ELF-1 (cell line): ENCODE results near the gene TRAIP.

Experiments
- DNase-seq: peaks from one replicate; pipeline ENCODE4 v3.0.0-alpha.2; 2016; ENCODE audit warnings: low read depth, low spot score

The TRAIP gene

DNA sequence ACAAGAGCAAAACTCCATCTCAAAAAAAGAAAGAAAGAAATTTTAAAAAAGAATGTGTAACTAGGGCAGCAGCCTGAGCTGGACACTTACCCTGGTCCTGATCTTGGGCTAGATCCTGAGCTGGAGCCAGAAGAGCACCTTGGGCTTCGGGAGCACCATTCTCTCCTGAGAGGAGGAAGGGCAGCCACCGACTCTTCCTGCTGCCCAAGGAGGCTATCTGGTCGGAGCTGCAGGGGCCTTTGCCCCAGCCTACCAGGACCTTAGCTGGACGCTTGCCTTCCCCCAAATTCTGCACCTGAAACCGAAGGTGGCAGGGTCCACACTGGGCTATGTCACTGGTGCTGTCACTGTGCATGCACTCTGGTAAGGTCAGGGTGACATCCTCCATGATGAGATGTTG lies 20.2 kb upstream of the TRAIP start:
- no peak for DNase-seq

DNA sequence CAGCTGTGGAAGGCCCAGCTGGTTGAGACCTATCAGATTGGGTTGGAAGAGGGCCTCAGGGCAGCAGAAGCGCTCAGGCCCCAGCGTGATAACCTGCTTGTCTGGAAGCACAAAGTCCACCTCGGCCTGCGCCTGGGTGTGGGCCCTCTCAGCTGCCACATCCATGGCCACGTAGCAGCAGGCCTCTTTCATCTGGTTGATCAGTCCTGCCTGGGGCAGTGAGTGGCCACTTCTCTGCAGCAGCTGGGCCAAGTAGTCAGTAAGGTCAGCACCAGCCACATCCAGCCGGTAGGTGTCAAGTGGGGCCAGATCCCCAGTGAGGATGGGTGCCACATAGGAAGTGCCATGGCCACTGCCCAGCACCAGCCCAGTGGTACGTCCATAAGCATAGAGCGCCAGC lies 17.3 kb upstream of the TRAIP start:
- peak; percentile 37 for DNase-seq

DNA sequence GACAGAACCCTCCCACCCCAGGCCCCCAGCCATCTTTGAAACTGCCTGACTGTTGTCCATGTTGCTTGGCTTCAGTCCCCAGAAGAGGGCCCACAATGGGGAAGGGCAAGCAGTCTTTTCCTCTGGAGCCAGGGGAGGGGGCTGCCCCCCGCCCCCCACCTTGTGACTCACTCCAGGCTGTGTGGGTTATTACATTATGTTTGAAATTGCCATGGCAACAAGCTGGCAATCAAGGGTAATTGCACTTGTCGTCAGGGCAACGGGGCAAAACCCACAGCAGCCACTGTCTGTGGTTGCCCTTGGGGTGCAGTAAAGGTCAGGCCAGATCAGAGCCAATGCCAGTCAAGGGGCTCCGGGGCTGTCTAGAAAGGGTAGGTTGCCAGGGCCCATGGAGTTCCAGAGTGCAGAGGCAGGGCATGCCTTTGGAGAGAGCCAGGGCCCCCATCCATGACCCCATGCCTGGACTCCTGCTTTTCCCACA lies 16.5 kb upstream of the TRAIP start:
- no peak for DNase-seq

- no peak for DNase-seq
These were observed 15.3 kb upstream of the TRAIP start for GRCh38 chr3:49871531-49872153.

DNA sequence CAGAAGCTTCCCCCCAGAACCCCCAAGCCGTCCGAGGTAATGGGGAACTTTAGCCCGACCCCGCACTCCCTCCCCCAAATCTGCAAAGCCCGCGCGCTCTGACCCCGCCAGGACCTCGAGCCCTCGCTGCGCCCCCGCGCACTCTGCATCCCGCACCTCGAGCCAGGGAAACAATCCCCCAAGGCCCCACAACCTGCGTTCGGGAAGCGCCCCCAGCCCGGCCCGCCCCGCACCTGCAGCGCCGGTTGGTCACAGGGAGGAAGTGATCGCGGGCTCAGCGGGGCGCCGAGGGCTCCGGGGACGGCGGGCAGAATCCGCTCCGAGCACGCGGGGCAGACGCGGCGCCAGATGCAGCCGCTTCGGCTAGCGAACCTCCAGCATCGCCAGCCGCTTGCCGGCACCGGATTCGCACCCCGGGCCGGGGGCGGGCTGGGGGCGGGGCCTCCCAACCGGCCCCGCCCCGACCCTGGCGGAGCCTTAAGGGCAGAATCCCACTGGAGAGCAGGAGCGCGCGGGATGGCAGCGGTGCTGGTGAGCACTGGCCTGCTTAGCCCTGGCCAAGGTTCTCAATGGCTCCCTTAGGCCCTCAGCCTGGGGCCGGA lies 13.3 kb upstream of the TRAIP start, which contains the start of gene CAMKV:
TSS of gene CAMKV (minus strand) at position 382 of the 602 bp plus-strand sequence. CDS start 7,518 bp downstream, outside the sequence.
- DNase-seq = peak; percentile 66

- peak; percentile 59 for DNase-seq
These were observed 12.6 kb upstream of the TRAIP start for GRCh38 chr3:49868862-49869466.

GRCh38 chr3:49867871-49868321 lies 11.5 kb upstream of the TRAIP start:
- DNase-seq = peak; percentile 81

- DNase-seq = no peak
These were observed 11.0 kb upstream of the TRAIP start for GRCh38 chr3:49867400-49867799.

- DNase-seq = no peak
These were observed 8.9 kb upstream of the TRAIP start for GRCh38 chr3:49865198-49865784.

DNA sequence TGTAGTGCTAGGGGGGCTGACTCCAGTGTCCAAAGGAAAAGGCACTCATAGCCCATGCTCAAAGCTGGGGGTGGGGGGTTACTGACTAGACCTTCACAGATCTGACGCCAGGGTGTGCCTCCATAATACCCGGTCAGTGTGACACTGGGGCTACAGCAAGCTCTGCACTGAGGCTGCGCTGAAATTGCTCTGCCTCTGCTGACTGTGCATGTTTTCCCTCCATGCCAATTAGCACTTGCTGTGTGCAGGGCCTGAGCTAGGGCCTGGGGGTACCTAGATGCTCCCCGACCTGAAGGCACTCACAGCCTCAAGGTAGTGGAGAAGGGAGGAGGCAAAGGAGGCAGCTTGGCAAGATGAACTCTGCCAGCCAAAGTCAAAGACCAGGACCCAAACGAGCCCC lies 8.1 kb upstream of the TRAIP start:
- no peak for DNase-seq

DNA sequence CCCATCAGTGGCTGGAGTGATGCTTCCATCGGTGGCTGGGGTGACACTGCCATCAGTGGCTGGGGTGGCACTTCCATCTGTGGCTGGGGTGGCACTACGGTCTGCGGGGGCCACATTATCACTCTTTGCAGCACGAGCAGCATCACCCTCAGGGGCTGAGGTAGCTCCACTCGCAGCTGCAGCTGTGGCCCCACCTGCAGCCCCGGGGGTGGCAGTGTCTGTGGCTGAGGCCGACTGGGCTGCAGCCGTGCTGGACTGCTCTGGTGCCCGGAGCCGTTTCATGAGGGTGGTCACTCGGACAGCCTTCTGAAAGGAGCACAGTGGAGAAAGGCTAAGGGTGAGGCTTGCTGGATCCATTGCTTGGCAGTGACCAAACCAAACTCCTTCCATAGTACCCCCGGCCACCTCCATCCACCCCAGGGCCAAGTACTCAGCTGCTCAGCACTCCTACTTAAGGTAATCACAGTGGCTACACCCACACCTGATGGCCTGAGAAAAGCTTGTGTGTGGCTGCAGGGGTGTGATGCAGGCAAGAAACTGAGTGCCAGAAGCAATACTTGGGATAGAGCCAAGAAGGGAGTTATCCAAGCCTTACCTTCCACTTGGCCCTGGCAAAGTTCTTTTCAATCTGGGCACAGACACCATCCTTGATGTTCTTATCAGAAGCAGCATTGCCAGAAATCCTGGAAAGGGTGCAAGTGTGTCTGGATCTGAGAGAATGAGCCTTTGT lies 3.4 kb upstream of the TRAIP start:
- no peak for DNase-seq

- DNase-seq = no peak
These were observed 702 bp downstream of the TRAIP start for GRCh38 chr3:49855662-49856061.

DNA sequence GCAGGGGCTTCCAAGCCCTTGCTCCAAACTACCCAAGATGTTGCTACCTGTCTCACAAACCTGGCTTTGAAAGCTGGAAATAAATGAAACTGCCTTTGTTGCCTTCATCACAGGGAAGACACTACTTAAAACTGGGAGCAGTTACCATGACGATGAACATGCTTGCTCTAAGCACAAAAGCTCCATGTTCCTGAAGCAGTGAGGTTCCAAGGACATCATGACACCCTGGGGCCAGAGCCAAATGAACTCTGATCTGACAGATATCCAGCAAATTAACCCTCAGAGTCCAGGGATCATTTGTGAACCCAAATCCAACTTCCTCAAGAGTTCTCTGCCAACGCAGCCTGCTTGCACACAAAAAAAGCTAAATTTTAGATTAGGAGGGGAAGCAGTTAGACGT lies 10.7 kb downstream of the TRAIP start:
- DNase-seq = no peak

GRCh38 chr3:49844464-49845183 lies 11.7 kb downstream of the TRAIP start:
- no peak for DNase-seq

DNA sequence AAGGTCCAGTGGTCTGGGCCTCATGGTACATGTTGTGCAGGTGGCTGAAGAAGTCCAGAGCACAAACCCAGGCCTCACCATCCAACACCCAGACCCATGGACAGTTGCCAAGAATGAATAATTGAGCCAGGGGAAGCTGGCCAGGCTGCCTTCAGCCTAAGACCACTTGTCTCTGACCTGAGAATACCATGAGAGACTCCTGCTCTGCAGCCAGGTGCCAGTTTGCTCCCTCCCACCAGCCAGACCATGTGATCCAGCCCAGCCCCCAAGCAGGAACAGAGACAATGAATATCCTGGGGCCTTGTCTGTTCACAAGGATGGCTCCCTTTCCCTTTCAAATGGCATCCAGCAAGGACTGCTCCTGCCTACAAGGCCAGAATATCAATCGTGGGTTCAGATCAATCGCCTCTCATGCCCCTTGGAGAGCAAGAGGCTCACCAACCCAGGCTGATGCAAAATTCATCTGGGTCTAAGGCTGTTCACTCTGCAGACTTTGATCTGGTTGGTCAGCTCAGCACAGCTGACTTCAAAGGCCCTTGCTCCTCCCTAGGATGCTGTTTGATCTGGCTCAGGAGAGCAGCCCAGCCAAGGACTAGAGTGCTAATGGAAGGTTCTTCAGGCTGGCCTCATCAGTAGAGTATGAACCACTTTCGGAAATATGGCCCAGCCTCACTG lies 13.4 kb downstream of the TRAIP start:
- peak; percentile 13 for DNase-seq

DNA sequence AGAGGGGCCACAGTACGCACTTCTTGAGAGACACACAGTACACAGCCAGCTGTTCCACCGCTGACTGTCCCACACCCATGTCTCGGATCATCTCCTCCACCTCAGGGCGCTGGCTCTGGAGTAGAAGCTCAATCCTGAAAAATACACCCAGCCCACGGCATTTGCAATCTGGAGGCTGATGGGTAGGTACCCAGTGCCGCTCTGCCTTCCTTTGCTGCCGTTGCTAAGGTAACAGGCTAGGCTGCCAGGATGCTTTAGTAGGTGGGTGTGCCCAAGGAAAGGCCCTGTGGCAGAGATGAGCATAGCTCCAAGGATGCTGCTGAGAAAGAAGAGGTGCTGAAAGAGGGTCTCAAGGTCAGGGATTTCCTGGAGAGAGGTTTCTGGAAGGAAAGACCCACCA lies 14.6 kb downstream of the TRAIP start:
- no peak for DNase-seq

GRCh38 chr3:49841126-49841696 lies 15.2 kb downstream of the TRAIP start:
- peak; percentile 41 for DNase-seq

- no peak for DNase-seq
These were observed 16.0 kb downstream of the TRAIP start for GRCh38 chr3:49840388-49840787.

GRCh38 chr3:49839193-49839809 lies 17.1 kb downstream of the TRAIP start:
- peak; percentile 50 for DNase-seq

GRCh38 chr3:49831341-49831740 lies 25.0 kb downstream of the TRAIP start:
- no peak for DNase-seq
